Measurements from ENCODE around the gene CEACAM3. TPM values are rescaled to one million over a fixed set of nuclear protein-coding genes. Genes with fewer than 3 reads are reported as not detected.

Gene CEACAM3
- polyA plus RNA-seq, 3 donors: 5.9 to 11.8 (median 11.3) TPM

GRCh38 chr19:41847351-41848105 lies 51.1 kb downstream of the CEACAM3 start:
- Histone ChIP-seq H3K79me2 (ENCODE audit: insufficient read depth, low read length) (no peaks in the 10 kb centered on the region), H4K20me1 (ENCODE audit: insufficient read depth, low read length) (no peaks in the 10 kb centered on the region), H3K9me3 (replicated peaks in 1 of 2; ENCODE audit: control insufficient read depth in 1 of 2, insufficient read depth in 1 of 2, low read length in 2 of 2) (no peaks in the 10 kb centered on the region), H3K4me2 (replicated peaks; ENCODE audit: extremely low read depth, low read length, poor library complexity, severe bottlenecking) (no peak overlapping the region), H3K27me3 (ENCODE audit: control insufficient read depth in 2 of 2, insufficient read depth in 2 of 2, low read length in 2 of 2) (peaks cover 2 to 7% of the 10 kb centered on the region in 2 donors), H3K4me1 (ENCODE audit: control insufficient read depth in 1 of 2, insufficient read depth in 2 of 2, low read length in 2 of 2) (no peaks in the 10 kb centered on the region), H3K9ac (ENCODE audit: insufficient read depth, low read length, poor library complexity, severe bottlenecking) (no peak overlapping the region), H3K27ac (ENCODE audit: low read depth in 1 of 2, low read length in 2 of 2) (no peak overlapping the region), H2AFZ (ENCODE audit: insufficient read depth, low read depth, low read length, poor library complexity, severe bottlenecking) (no peak overlapping the region), H3K4me3 (replicated peaks in 1 of 3; ENCODE audit: low read depth in 2 of 3, low read length in 3 of 3) (no peak overlapping the region), H3K36me3 (replicated peaks in 1 of 2; ENCODE audit: control insufficient read depth in 1 of 2, insufficient read depth in 2 of 2, low read length in 2 of 2) (no peaks in the 10 kb centered on the region)
- peak overlapping the region in 1 of 2 donors; percentile 24 for H3K4me3 Mint-ChIP-seq
- no peaks in the 10 kb centered on the region for H3K36me3 Mint-ChIP-seq
- DNase-seq: no peak
- H3K4me1 Mint-ChIP-seq: no peaks in the 10 kb centered on the region
- 93% methylated on average over 12 of the region's 19 CpGs for WGBS (ENCODE audit: insufficient coverage)
- intact Hi-C loops (cut with micrococcal nuclease): no loop called here
- H3K27ac Mint-ChIP-seq: no peak overlapping the region
- H3K9me3 Mint-ChIP-seq: peaks cover 0 to 10% (median 5%) of the 10 kb centered on the region in 7 donors
- no peak for TF ChIP-seq CTCF (IDR thresholded peaks at IDR 0.05)
- H3K27me3 Mint-ChIP-seq (ENCODE audit: low read depth in 3 of 3): peaks cover 7 to 15% (median 13%) of the 10 kb centered on the region in 3 donors

- peaks cover 0 to 10% (median 5%) of the 10 kb centered on the region in 7 donors for H3K9me3 Mint-ChIP-seq
- no peaks in the 10 kb centered on the region for H3K36me3 Mint-ChIP-seq
- intact Hi-C loops (cut with micrococcal nuclease): no loop called here
- DNase-seq: no peak
- no peak overlapping the region for H3K4me3 Mint-ChIP-seq
- H3K27ac Mint-ChIP-seq: peak overlapping the region in 2 of 7 donors; percentile 6 to 29
- no peak for TF ChIP-seq CTCF (IDR thresholded peaks at IDR 0.05)
- Histone ChIP-seq H3K4me2 (replicated peaks; ENCODE audit: extremely low read depth, low read length, poor library complexity, severe bottlenecking) (no peak overlapping the region), H3K4me3 (replicated peaks in 1 of 3; ENCODE audit: low read depth in 2 of 3, low read length in 3 of 3) (no peak overlapping the region), H3K9ac (ENCODE audit: insufficient read depth, low read length, poor library complexity, severe bottlenecking) (no peak overlapping the region), H3K36me3 (replicated peaks in 1 of 2; ENCODE audit: control insufficient read depth in 1 of 2, insufficient read depth in 2 of 2, low read length in 2 of 2) (no peaks in the 10 kb centered on the region), H3K27ac (ENCODE audit: low read depth in 1 of 2, low read length in 2 of 2) (no peak overlapping the region), H2AFZ (ENCODE audit: insufficient read depth, low read depth, low read length, poor library complexity, severe bottlenecking) (no peak overlapping the region), H4K20me1 (ENCODE audit: insufficient read depth, low read length) (no peaks in the 10 kb centered on the region), H3K79me2 (ENCODE audit: insufficient read depth, low read length) (no peaks in the 10 kb centered on the region), H3K27me3 (ENCODE audit: control insufficient read depth in 2 of 2, insufficient read depth in 2 of 2, low read length in 2 of 2) (peaks cover 2 to 7% of the 10 kb centered on the region in 2 donors), H3K4me1 (ENCODE audit: control insufficient read depth in 1 of 2, insufficient read depth in 2 of 2, low read length in 2 of 2) (peaks cover 0 to 2% of the 10 kb centered on the region in 2 donors), H3K9me3 (replicated peaks in 1 of 2; ENCODE audit: control insufficient read depth in 1 of 2, insufficient read depth in 1 of 2, low read length in 2 of 2) (no peaks in the 10 kb centered on the region)
- 100% methylated on average over 4 of the region's 6 CpGs for WGBS (ENCODE audit: insufficient coverage)
- peaks cover 7 to 15% (median 13%) of the 10 kb centered on the region in 3 donors for H3K27me3 Mint-ChIP-seq (ENCODE audit: low read depth in 3 of 3)
- H3K4me1 Mint-ChIP-seq: peaks cover 2% of the 10 kb centered on the region
These were observed 52.3 kb downstream of the CEACAM3 start for GRCh38 chr19:41848666-41849065.
